ENCODE measurements around the gene FOXB2.

DNA sequence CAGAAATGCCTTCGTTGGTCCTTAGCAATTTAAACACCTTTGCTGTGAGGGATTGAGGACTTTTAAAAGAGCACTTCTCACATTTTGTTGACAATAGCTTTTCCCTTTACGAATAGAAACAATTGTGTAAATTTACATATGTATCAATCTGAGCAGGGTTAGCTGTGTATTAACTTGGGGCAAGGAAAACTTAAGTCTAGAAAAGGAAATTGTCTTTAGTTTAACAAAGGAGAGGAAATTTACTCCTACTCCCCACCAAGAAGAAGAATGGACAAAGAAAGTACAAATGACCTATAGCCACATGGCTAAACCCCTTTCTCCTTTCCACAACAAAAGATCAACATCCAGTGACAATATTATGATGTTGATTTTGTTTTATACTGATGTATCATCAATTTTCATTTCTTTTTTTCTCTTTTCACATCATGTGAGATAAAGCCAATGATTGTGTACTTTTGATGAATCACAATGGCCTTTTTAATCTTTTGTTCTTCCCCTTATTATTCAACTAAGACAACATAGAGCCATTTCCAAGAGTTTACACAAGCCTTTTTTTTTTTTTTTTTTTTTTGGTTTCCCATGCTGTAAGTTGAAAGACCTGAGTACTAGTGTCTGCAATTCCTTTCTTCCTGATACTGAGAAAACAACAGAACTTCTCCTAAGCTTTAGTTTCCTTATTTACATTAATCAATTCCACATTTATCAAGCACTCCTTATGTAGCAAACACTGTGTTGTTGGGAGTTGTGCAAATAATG, 19.0 kb downstream of the FOXB2 start:
- TF ChIP-seq CTCF (IDR thresholded peaks at IDR 0.05) (no peak), POLR2AphosphoS5 (IDR thresholded peaks at IDR 0.05) (no peak), POLR2A (IDR thresholded peaks at IDR 0.05) (no peak)

Data from transverse colon (tissue), 4 donors.